ENCODE results near the gene TRPT1.
"Not testable (repeated sequence)": the region's sequence is repeated elsewhere in the genome, so short reads cannot be mapped to it uniquely, and the experiment has no call there.

The TRPT1 gene

GRCh38 chr11:64258356-64258755, 32.4 kb upstream of the TRPT1 start:
- DNase-seq: no peak

- no peak for DNase-seq
Observed at GRCh38 chr11:64256300-64256699, 30.3 kb upstream of the TRPT1 start.

GRCh38 chr11:64255135-64256128, 29.4 kb upstream of the TRPT1 start:
- DNase-seq: no peak

GRCh38 chr11:64254326-64254725, 28.3 kb upstream of the TRPT1 start:
- DNase-seq: no peak

GRCh38 chr11:64253481-64253880, 27.5 kb upstream of the TRPT1 start:
- DNase-seq: no peak

GRCh38 chr11:64253043-64253442, 27.1 kb upstream of the TRPT1 start:
- no peak for DNase-seq

- peak; percentile 28 for DNase-seq
Observed at GRCh38 chr11:64252003-64252872, 26.3 kb upstream of the TRPT1 start.

- DNase-seq: no peak
Observed at GRCh38 chr11:64251753-64252002, 25.7 kb upstream of the TRPT1 start.

- DNase-seq: peak; percentile 47
Observed at GRCh38 chr11:64251016-64251752, 25.2 kb upstream of the TRPT1 start, which contains the start of gene PLCB3. TSS of gene PLCB3 (plus strand) at chr11:64251530. CDS start at chr11:64251650, 120 bp downstream.

GRCh38 chr11:64250415-64251015, 24.5 kb upstream of the TRPT1 start:
- peak; percentile 53 for DNase-seq

- no peak for DNase-seq
Observed at GRCh38 chr11:64249563-64250414, 23.8 kb upstream of the TRPT1 start.

- no peak for DNase-seq
Observed at GRCh38 chr11:64249038-64249437, 23.1 kb upstream of the TRPT1 start.

GRCh38 chr11:64248578-64248977, 22.6 kb upstream of the TRPT1 start:
- no peak for DNase-seq

GRCh38 chr11:64247729-64248531, 21.9 kb upstream of the TRPT1 start:
- peak; percentile 39 for DNase-seq

GRCh38 chr11:64246871-64247728, 21.1 kb upstream of the TRPT1 start, which contains the start of gene PPP1R14B:
TSS of gene PPP1R14B (minus strand) at chr11:64246943. CDS start at chr11:64246673, 270 bp downstream.
- peak; percentile 91 for DNase-seq

- not testable (repeated sequence) for DNase-seq
Observed at GRCh38 chr11:64246621-64246870, 20.6 kb upstream of the TRPT1 start.

- peak; percentile 58 for DNase-seq
Observed at GRCh38 chr11:64245797-64246620, 20.0 kb upstream of the TRPT1 start.

GRCh38 chr11:64245401-64245796, 19.4 kb upstream of the TRPT1 start:
- DNase-seq: no peak

- no peak for DNase-seq
Observed at GRCh38 chr11:64244966-64245365, 19.0 kb upstream of the TRPT1 start.
